ENCODE data around the gene KRTAP5-9. TPM values are rescaled to one million over a fixed set of nuclear protein-coding genes. Genes with fewer than 3 reads are reported as not detected.
"Not testable (repeated sequence)": the region's sequence is repeated elsewhere in the genome, so short reads cannot be mapped to it uniquely, and the experiment has no call there.

Gene KRTAP5-9
- total RNA-seq, 2 donors from 2014 or later = not detected

DNA sequence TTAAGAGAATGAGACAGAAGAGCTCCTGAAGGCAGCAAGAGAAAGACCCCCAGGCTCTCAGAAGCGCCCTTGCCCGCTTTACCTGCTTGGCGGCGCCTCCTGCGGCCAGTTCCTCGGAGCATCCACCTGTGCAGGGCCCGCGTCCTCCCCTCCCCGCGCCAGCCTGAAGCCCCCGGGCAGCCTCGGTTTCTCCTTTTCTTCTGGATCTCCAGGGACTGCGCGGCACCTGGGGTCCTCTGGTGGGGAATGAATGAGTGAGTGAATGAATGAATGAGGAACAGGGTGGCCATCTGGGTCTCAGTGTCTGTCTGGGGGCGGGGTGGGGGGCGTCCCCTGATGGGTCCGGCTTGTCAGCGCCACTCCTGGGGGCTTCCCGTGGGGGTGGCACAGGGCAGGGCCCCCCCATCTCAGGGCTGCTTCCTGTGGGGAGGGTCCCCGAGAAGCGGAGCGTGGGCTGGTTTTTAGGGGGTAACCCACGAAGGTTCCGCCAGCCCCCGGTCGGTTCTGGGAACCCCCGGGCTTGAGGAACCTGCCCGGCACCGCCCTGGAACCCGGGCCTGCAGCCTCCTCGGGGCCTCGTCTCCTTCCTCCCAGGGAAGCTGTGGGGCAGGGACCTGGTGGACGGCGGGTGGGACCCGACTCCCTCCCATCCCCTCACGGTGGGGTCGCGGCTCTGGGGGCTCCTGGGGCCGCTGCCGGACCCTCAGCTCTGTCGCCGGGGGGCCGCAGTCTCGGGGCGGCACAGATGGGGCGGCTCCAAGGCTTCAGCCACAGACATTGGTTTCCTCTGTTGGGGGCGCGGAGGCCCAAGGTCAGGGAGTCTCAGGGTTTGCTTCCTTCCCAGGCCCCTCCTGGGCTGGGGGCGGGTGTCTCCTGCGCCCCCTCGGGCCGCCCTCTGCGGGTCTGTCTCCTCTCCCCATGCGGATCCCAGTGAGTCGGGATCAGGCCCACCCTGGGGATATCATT, 29.4 kb upstream of the KRTAP5-9 start:
- Histone ChIP-seq H3K4me1 (no peaks in the 10 kb centered on the region), H3K4me3 (no peak overlapping the region), H3K27me3 (no peaks in the 10 kb centered on the region), H3K27ac (no peak overlapping the region), H3K9me3 (no peaks in the 10 kb centered on the region), H3K36me3 (no peaks in the 10 kb centered on the region)
- no peak for DNase-seq (ENCODE audit: low spot score)
- TF ChIP-seq, protein P1, sequence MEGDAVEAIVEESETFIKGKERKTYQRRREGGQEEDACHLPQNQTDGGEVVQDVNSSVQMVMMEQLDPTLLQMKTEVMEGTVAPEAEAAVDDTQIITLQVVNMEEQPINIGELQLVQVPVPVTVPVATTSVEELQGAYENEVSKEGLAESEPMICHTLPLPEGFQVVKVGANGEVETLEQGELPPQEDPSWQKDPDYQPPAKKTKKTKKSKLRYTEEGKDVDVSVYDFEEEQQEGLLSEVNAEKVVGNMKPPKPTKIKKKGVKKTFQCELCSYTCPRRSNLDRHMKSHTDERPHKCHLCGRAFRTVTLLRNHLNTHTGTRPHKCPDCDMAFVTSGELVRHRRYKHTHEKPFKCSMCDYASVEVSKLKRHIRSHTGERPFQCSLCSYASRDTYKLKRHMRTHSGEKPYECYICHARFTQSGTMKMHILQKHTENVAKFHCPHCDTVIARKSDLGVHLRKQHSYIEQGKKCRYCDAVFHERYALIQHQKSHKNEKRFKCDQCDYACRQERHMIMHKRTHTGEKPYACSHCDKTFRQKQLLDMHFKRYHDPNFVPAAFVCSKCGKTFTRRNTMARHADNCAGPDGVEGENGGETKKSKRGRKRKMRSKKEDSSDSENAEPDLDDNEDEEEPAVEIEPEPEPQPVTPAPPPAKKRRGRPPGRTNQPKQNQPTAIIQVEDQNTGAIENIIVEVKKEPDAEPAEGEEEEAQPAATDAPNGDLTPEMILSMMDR (IDR thresholded peaks at IDR 0.05) = no peak

DNA sequence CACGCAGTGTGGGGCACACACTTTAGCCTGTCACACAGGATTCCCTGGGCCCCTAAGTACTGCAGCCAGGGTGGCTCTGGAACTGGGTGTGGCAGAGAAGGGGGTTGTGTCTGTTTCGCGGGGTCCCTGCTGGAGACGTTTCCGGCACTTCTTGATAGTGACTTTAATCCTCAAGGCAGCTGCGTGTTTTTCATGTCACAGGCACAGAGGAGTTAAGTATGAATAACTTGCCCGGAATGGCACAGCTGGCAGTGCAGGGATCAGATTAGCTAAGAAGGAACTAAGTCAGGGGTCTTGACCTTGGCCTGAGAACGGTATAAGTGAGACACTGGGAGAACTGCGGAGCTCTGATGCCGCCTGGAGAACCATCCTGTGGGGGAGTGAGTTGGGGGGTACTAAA, 28.7 kb upstream of the KRTAP5-9 start:
- Histone ChIP-seq H3K9me3 (no peaks in the 10 kb centered on the region), H3K4me3 (no peak overlapping the region), H3K27me3 (no peaks in the 10 kb centered on the region), H3K36me3 (no peaks in the 10 kb centered on the region), H3K27ac (no peak overlapping the region), H3K4me1 (no peaks in the 10 kb centered on the region)
- TF ChIP-seq, protein P1 (IDR thresholded peaks at IDR 0.05) = no peak
- no peak for DNase-seq (ENCODE audit: low spot score)

DNA sequence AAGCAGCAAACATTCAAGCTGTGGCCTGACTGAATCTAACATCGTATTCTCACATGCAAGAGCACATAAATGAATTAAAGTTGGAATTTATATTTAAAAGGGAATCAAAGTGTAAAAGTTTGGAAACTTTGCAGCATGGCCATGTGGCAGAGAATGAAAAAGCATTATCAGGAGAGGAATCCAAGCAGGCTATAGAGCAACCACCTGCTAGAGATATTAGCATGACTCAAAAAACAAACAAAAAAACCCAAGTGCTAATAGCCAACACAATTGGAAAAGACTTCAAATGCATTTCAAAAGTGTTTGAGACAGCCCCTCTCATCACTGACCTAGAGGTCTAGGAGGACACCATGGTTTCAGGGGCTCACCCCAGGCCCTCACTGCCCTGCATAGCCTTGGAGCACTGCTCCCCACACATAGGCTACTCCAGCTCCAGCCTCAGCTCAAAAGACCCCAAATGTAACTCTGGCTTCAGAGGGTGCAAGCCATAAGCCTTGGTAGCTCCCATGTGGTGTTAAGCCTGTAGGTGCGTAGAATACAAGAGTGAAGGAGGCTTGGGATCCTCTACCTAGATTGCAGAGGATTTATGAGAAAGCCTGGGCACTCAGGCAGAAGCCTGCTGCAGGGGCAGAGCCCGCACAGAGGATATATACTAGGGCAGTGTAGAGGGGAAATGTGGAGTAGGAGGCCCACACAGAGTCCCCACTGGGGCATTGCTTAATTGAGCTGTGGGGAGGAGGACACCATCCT, 22.9 kb upstream of the KRTAP5-9 start:
- Histone ChIP-seq H3K27me3 (no peaks in the 10 kb centered on the region), H3K4me1 (no peaks in the 10 kb centered on the region), H3K4me3 (no peak overlapping the region), H3K36me3 (no peaks in the 10 kb centered on the region), H3K27ac (no peak overlapping the region), H3K9me3 (no peaks in the 10 kb centered on the region)
- TF ChIP-seq, protein P1 (IDR thresholded peaks at IDR 0.05) = no peak
- no peak for DNase-seq (ENCODE audit: low spot score)

DNA sequence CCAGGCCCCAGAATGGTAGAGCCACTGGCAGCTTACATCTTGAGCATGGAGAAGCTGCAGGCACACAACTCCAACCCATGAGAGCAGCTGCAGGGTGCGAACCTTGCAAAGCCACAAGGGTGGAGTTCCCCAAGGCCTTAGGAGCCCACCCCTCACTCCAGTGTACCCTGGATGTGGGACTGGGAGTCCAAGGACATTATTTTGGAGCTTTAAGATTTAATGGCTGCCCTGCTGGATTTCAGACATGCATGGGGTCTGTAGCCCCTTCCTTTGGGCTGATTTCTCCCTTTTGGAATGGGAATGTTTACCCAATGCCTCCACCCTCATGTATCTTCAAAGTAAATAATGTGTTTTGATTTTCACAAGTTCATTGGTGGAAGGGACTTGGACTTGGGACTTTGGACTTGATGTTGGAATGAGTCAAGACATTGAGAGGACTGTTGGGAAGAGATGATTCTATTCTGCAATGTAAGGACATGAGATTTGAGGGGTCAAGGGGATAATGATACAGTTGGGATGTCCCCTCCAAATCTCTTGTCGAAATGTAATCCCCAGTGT, 22.2 kb upstream of the KRTAP5-9 start:
- TF ChIP-seq, protein P1 (IDR thresholded peaks at IDR 0.05) = no peak
- peak; percentile 13 for DNase-seq (ENCODE audit: low spot score)
- Histone ChIP-seq H3K27me3 (no peaks in the 10 kb centered on the region), H3K4me3 (no peak overlapping the region), H3K9me3 (no peaks in the 10 kb centered on the region), H3K27ac (no peak overlapping the region), H3K4me1 (no peaks in the 10 kb centered on the region), H3K36me3 (no peaks in the 10 kb centered on the region)

DNA sequence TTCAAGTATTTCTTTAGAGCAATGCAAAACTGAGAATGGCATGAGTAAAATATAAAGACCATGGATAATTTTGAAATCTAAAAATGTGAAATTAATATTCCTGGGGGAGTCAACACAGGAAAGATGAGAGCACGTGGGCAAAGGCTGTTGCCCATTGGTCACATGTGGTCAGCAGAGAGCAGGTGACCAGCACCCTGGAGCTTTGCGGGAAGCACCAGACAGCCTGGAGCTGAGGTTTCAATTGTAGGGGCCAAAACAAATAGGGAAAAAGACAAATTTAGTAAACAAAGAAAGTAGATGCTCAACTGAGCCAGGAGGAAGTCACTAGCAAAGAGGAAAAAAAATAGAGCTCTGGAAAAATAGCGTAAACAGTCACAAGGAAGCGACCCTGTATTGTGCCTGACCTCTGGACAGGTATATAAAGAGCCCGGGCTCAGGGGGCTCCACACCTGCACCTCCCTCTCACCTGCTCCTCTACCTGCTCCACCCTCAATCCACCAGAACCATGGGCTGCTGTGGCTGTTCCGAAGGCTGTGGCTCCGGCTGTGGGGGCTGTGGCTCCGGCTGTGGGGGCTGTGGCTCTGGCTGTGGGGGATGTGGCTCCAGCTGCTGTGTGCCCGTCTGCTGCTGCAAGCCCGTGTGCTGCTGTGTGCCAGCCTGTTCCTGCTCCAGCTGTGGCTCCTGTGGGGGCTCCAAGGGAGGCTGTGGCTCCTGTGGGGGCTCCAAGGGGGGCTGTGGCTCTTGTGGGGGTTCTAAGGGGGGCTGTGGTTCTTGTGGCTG, 21.2 kb upstream of the KRTAP5-9 start, which contains the start of gene KRTAP5-7:
TSS of gene KRTAP5-7 (plus strand) at position 472 of the 780 bp plus-strand sequence. CDS start at position 506, 34 bp downstream.
- H3K4me1 ChIP-seq = not testable (repeated sequence)
- DNase-seq (ENCODE audit: low spot score) = peak; percentile 9

More for the DNA sequence above, 21.2 kb upstream of the KRTAP5-9 start, which contains the start of gene KRTAP5-7:
- H3K27ac ChIP-seq, H3K4me3 ChIP-seq, H3K27me3 ChIP-seq, H3K36me3 ChIP-seq, H3K9me3 ChIP-seq: not testable (repeated sequence)

All from right atrium auricular region (tissue), 2 donors.